RCC 7860 (cell line): Measurements from ENCODE around the gene ZNF586.
"Not testable (repeated sequence)": the region's sequence is repeated elsewhere in the genome, so short reads cannot be mapped to it uniquely, and the experiment has no call there.

ENCODE experiments used
- DNase-seq: peaks from one replicate; pipeline ENCODE4 v3.0.0-alpha.2; 2015; ENCODE audit warnings: low spot score
- FAIRE-seq: peaks from 2 replicates; lab custom pipeline; 2012; peaks lifted over from hg19 to GRCh38; lab: Jason Lieb, UNC

ZNF586 gene

DNA sequence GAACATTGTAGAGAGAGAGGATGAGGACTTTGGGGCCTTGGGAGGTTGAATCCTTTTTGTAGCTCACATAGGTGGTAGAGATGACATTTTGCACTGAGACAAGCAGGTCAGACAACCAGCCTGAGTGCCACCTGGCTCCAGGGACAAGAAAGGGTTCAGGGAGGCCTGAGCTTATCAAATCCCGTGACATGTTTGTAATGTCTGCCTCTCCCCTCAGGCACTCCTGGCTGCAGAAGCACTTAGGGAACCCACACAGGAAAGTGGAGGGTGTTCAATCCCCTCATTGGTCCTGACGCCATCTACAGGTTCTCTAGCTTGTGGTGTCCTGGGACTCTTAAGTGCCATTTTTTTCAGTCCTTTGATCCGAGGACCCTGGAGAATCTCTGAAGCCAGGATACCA lies 51.6 kb downstream of the ZNF586 start:
- FAIRE-seq, DNase-seq: not testable (repeated sequence)

DNA sequence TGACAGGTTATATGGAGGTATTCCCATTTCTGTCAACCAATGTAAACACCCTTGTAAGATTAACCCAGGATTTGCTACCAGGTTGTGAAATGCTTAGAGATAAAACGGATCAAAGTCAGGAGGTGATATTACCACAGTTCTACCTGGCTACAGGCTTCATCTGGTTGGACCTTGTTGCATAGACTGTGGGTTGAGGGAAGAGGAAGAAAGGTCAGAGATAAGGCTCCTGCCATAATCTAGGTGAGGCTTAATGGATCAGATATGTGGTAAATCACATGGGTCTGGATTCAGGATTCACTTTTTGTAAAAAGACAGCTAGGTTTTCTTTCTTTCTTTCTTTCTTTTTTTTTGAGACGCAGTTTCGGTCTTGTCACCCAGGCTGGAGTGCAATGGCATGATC lies 52.0 kb downstream of the ZNF586 start:
- DNase-seq, FAIRE-seq: not testable (repeated sequence)

DNA sequence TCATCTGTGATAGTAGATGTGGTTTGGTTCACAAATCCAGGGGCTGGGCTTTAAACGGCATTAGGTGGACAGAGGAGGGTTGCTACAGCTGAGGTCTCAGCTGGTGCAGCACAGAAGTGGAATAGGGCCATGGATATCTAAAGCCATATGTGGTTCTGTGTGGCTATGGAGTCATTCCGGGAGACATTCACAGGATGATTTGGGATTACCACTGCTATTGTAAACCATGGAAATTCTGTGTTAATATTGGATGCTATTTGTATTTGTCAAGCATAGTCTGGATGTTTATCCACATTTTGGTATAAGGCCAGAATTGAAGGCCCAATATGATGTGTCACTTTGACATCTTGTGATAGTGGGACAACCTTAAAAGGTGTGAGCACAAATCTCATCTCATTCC lies 53.7 kb downstream of the ZNF586 start:
- FAIRE-seq, DNase-seq: not testable (repeated sequence)

DNA sequence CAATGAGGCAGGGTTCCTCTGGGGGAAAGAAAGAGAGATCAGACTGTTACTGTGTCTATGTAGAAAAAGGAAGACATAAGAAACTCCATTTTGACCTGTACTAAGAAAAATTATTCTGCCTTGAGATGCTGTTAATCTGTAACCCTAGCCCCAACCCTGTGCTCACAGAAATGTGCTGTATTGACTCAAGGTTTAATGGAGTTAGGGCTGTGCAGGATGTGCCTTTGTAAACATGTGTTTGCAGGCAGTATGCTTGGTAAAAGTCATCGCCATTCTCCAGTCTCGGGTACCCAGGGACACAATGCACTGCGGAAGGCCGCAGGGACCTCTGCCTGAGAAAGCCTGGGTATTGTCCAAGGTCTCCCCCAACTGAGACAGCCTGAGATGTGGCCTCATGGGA lies 54.1 kb downstream of the ZNF586 start:
- not testable (repeated sequence) for DNase-seq, FAIRE-seq

DNA sequence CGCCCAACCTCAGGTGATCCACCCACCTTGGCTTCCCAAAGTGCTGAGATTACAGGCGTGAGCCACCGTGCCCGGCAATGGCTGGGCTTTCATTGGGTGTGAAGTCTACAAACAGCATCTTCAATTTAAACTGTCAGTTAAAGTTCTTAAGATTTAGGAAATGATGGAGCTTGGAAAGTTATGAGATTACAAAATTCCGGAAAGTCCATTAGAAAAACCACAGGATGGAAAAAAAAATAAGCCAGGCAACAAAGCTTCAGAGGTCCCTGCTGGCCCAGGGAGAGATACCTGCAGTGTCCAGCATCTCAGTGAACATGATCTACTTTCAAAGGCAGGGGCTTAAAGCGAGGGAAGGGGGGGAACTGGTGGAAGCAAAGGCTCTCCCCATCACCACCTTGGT lies 56.0 kb downstream of the ZNF586 start:
- no peak for FAIRE-seq

DNA sequence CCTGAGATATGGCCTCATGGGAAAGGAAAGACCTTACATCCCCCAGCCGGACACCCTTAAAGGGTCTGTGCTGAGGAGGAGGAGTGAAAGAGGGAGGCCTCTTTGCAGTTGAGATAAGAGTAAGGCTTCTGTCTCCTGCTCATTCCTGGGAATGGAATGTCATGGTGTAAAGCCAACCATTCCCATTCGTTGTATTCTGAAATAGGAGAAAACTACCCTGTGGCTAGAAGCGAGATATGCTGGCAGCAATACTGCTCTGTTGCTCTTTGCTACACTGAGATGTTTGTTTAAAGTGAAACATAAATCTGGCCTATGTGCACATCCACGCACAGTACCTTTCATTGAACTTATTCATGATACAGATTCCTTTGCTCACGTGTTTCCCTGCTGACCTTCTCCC lies 59.8 kb downstream of the ZNF586 start:
- DNase-seq: no peak
- no peak for FAIRE-seq

More for the DNA sequence above, 56.0 kb downstream of the ZNF586 start:
- no peak for DNase-seq

DNA sequence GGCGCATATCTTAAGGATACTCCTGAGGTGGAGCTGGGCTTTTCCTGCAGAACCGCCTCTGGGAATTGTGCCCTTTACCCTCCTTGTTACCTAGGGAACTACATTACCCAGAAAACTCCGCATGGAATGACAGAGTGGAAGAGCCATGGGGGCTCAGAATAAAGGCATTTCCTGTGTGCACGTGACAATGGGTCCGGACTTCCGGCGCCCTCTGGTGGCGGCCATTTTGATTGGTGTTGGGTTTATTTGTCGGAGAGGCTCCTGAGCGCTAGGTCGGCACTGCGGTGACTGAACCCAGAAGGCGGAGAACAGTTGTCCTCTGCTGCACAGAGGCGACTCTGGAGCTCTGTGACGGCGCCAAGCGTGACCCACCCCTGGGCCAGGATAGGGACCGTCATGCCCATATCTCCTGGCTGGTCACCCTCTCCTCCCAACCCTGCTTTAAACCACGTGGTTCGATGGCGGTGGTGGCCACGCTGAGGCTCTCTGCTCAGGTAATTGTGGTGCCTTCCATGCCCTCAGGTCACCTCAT lies 60.7 kb downstream of the ZNF586 start, which contains the start of gene ZNF587B:
Gene ZNF587B (plus strand): TSS at position 229 of the 532 bp plus-strand sequence. CDS start 230 bp downstream, at position 459.
- DNase-seq (no peak), FAIRE-seq (no peak)
